HG03439 (cell line): Measurements from ENCODE around the gene EVPL.
"Not testable (repeated sequence)": the region's sequence is repeated elsewhere in the genome, so short reads cannot be mapped to it uniquely, and the experiment has no call there.

Experiments
- ATAC-seq: cut with Tn5 transposase; IDR thresholded peaks from one replicate; pipeline ENCODE4 v1.9.1; 2021; ENCODE audit warnings: mild to moderate bottlenecking, moderate library complexity; ENCODE audit not compliant: unreplicated experiment

EVPL gene

DNA sequence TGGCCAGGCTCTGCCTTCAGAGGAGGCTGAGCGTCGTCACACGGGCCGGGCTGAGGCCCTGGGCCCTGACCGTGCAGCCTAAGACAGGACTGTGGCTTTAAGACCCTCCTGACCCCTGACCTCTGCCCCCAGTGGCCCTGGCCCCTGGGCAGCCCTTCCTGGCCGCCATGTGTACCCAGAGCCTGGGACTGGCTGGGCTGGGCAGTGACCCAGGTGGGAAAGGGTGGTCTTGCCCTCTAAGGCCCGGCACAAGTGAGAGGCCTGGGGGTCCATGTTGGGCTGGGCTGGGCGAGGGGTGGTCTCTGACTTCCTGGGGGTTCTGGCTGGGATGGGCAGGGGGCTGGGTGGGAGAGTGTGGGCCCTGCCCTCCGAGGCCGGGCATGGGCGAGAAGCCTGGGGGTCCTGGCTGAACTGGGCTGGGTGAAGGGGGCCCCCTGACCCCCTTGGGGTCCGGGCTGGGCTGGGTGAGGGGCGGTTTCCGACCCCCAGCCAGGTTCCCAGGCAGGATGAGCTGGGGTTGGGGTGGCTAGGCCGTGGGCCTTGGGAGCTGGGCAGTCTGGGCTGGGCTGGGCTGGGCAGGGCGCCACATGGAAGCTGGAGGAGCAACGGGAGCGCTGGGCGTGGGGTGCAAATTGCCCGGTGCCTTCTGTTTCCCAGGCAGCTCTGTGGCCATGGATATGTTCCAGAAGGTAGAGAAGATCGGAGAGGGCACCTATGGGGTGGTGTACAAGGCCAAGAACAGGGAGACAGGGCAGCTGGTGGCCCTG is 26.2 kb downstream of the EVPL start, which contains the start of gene CDK3:
Gene CDK3, plus strand, starts transcription at position 101 of the 767 bp plus-strand sequence. Its CDS starts 571 bp downstream, at position 672.
- ATAC-seq: no peak

DNA sequence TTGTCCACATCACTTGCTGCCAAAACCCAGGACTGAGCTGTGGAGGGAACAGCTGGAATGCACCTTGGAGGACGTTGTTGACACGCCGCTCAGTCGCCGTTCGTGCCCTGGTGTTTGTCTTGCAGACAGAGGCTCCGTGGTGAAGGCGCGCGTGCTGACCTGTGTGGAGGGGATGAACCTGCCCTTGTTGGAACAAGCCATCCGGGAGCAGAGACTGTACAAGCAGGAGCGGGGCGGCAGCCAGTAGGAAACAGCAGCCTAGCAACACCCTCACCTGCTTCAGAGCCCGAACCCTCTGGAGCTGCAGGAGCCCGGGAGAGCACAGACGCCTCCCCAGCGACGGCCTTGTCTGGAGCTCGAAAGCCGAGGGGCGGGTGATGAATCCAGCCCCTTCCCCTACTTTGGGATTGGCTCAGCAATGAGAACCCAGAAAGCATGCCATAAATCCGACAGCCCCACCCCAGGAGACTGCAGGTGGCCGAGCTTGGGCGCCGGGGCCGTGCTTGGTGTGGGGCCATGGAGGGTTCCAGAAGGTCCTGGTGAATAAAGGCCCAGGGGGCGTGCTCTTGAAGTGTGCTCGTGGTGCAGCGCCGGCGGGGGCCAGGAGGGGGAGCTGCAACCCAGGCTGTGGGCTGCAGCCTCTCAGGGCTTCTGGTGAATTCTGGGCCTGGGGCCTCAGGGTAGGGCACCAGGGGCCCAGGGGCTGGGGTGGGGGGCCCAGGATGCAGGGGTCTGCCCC is 26.9 kb downstream of the EVPL start:
- ATAC-seq: no peak

DNA sequence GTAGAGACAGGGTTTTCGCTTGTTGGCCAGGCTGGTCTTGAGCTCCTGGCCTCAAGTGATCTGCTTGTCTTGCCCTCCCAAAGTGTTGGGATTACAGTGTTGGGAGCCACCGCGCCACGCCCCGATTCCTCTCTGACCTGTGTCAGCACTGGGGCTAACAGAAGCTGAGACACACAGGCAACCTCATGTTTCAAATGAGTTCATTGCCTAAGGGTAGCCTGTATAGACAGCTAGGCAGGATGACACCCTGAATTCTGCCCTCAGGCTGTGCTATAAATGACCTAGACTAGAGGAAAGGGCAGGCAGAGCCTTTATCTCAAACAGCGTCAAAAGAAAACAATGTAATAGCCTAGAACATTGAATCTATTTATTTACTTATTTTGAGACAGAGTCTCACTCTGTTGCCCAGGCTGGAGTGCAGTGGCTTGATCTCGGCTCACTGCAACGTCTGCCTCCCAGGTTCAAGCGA is 28.7 kb downstream of the EVPL start:
- ATAC-seq: no peak

DNA sequence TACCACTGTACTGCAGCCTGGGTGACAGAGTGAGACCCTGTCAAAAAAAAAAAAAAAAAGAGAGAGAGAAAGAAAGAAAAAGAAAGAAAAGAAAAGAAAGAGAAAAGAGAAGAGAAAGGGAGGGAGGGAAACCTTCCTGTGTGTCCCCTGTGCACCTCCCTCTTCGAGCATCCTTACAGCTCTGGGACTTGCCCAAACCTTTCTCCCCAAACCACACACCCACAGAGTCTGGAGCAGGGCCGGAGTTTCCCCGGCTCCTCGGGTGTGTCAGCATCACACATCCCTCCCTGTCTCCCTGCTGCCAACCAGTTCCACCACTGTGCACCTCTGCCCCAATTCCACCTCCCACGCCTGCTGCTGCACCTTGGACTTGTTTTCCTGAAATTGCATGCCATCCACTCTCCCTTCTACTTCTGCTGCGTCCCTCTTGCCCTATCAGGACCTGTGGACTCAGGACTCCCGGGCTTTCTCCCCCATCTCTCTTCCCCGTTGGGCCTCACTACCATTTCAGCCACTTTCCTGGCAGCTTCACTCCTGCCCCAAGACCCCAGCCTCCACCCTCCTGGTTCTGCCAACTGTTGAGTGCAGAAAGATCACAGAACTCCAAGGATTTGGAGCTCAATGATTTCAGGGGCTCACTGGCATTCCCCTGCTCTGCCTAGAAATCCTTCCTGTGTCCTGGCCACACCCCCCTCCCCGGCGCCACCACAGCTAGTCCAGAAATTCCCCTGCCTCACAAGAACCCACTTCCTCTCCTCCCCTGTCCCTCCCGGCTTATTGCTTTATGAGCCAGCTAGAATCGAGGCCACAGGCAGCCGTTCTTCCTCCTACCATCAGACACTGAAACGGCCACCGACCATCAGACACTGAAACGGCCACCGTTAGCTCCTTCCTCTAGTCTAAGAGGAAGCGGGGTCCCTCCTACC is 30.2 kb downstream of the EVPL start:
- ATAC-seq: no peak

DNA sequence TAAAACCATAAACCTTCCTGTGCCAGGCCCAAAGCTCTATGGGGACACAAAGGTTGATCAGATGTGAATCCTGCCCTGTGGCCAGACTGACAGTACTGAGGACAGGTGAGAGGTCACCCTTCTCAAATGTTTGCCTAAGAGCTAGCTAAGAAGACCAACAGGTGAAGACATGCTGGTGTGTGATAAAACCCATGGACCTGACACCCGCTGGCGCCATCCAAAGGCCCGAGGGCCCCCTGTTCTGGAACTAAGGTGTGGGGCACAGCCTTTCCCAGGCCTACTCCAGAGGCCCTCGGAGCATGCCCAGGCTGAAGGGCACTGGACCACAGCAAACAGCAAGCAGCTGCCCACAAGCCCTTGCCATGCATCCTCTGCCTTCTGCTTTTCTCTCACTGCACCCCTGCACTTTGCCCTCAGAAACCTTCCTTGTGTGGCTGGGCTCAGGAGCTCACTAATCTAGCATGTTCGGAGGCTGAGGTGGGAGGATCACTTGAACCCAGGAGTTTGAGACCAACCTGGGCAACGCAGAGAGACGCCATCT is 31.7 kb downstream of the EVPL start:
- ATAC-seq: no peak

DNA sequence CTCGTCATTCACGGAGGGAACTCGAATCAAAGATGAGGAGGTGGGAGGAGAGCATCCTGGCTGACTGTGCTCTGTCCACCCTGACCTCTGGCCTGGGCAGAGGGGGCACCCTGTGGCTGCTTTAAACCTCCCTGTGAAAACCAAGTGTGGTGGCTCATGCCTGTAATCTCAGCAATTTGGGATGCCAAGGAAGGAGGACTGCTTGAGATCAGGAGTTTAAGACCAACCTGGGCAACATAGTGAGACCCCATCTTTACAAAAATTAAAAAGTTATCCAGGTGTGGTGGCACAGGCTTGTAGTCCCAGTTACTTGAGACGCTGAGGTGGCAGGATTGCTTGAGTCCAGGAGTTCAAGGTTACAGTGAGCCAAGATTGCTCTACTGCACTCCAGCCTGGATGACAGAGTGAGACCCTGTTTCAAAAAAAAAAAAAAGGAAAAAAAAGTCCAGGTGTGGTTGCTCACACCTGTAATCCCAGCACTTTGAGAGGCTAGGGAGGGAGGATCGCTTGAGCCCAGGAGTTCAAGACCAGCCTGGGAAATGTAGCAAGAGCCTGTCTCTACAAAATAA is 32.2 kb downstream of the EVPL start:
- ATAC-seq: no peak

DNA sequence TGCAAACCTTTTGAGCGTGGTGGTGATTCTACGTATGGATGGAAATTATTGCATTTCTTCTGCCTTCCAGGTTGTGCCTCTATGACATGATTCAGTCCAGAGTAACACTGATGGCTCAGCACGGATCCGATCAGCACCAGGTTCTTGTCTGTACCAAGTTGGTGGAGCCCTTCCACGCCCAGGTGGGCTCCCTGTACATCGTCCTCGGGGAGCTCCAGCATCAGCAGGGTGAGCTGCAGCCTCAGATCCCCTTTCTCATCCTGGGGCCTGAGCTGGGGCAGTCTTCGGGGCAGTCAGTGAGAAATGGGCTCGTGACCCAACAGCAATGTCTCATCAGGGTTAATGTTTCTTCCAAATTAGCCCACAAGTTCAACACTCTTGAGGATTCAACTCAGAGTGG is 35.7 kb downstream of the EVPL start:
- ATAC-seq: no peak

DNA sequence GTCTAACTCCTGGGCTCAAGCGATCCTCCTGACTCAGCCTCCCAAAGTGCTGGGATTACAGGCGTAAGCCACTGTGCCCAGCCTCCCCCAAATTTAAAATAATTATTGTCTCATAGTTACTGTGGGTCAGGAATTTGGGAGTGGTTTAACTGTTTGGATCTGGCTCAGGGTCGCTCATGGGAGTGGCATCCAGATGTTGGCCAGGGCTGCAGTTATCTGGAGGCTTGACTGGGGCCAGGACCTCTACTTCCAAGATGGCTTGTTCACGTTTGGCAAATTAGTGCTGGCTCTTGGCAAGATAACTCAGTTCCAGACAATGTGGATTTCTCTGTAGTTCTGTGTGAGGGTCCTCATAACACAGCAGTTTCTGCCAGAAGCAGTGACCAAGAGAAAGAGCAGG is 40.1 kb downstream of the EVPL start:
- no peak for ATAC-seq

DNA sequence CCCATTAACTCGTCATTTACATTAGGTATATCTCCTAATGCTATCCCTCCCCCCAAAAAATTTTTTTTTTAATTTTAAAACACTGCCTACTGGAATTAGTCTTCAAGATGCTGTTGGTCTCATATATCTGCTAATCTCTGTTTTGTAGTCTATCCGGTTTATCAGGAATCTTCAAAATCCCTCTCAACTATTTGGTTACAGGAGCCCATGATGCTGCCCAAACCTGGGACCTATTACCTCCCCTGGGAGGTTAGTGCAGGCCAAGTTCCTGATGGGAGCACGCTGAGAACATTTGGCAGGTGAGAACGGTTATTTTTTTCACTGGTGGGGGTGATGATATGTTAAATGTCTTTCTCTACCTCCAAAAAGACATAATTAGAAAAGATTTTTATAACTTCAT is 41.1 kb downstream of the EVPL start:
- ATAC-seq: no peak

DNA sequence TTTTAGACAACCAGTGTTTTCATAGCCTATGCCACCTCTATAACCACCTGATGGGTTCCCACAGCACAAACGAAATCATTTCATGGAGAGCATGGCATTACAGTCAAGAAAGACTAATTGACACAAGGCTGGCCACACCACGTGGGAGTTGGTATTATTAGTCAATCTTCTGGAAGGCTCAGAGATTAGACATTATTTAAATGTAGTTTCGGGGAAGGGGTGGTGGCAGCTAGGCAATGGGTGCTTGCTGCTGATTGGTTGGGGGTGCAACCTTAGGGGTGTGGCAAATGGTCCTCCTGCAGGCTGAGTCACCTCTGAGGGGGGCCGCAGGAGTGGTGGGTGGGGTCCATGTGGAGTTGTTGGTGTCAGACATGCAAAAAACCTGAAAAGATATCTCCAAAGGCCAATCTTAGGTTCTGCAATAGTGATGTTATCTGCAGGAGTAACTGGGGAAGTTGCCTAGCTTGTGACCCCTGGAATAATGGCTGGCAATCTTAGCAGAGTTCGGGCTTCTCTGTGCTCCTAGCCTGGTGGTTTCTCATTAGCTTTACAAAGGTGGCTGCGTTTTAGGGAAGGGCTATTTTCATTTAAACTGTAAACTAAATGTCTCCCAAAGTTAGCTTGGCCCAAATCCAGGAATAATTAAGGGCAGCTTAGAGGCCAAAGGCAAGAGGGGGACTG is 43.5 kb downstream of the EVPL start:
- no peak for ATAC-seq

DNA sequence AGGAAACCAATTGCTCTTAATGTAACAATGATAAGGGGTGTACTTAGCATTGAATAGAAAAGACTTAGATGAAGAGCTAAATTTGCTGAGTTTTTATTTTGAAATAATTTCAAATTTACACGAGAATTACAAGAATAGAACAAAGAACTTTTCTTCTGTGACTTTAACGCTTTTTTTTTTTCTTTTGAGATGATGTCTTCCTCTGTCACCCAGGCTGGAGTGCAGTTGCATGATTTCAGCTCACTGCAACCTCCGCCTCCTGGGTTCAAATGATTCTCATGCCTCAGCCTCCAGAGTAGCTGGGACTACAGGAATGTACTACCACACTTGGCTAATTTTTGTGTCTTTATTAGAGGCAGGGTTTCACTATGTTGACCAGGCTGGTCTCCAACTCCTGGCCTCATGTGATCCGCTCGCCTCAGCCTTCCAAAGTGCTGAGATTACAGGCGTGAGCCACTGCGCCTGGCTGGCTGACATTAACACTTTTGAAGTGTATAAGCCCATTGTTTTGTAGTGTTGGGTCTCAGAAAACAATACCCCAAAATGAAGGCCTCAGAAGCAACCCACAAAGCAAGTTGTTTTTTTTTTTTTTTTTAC is 46.0 kb downstream of the EVPL start:
- ATAC-seq: no peak

DNA sequence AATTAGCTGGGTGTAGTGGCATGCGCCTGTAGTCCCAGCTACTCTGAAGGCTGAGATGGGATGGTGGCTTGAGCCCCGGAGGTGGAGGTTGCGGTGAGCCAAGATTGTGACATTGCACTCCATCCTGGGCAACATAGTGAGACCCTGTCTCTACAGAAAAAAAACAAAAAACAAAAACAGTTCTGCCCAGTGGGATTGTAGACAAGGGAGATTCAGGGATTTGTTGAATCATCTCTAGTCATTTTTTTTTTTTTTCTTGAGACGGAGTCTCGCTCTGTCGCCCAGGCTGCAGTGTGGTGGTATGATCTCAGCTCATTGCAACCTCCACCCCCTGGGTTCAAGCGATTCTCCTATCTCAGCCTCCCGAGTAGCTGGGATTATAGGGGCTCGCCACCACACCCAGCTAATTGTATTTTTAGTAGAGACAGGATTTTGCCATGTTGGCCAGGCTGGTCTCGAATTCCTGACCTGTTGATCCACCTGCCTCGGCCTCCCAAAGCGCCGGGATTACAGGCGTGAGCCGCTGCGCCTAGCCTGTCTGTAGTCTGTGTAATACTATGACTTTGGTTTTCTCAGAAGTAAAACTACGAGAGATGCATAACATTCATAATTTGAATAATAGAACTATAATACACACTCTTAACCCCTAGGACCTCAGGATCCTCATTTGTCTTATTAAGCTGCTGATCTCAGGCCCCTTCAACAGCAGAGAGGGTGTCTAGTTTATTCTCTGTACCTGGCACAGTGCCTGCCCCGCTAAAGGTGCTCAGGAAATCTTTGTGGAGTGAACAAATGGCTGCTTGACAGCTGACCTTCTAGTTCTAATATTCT is 46.7 kb downstream of the EVPL start:
- ATAC-seq: no peak

DNA sequence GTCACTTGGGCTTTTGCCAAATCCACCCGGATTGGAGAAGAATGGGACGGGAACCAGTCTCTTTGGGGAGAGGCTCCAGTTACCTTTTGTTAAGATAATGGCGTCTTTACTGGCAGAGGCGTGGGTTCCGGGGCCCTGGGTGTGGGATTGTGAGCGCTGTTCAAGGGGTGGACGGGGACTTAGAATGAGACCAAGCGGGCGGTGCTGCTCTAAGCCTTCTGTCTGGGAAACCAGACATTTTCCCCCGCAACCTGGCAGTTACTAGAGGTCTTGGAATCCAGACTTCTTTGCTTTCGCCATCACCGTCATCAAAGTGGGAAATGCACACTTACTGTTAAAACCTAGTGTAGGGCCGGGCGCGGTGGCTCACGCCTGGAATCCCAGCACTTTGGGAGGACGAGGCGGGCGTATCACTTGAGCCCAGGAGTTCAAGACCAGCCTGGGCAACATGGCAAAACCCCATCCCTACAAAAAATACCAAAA is 47.4 kb downstream of the EVPL start:
- ATAC-seq: peak; percentile 18

DNA sequence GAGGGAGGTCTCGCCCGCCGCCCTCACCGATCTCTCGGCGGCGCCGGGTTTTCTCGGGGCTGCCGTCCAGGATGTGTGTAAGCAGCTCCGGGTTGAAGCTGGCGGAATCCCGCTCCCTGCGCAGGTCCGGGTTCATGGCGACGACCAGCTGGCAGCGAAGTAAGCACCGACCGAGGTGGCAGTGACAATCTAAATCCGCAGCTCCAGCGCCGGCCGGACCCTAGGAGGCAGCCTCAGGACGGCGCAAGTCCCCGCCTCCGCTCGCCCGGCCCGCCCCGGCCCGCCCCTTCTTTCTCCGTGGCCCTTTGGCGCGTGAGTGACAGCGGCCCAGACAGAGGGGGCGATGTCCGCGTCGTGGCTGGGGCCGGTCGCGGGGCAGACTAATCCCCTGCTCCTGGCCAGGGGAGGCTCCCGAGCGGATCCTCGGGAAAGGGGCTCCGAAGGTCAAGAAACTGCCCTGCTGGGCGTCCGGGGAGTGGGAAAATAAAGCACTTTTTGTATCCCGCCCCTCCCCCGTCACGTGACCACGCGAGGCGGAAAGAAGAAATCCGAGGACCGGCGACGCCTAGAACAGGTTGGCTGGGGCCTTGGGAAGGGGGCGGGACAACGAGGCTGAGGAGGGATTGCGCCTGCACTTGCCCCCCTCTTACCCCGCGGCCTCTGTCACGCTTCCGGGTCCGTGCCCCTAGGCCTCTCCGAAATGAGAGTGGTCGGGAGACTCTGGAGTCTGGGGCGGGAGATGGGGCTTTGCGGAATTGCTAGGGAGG is 48.0 kb downstream of the EVPL start, which contains the start of the genes ACOX1 and TEN1:
Gene ACOX1, minus strand, starts transcription at position 229 of the 767 bp plus-strand sequence. Its CDS starts 93 bp downstream, at position 136.
Gene TEN1, plus strand, starts transcription at position 303 of the 767 bp plus-strand sequence. CDS start 6,953 bp downstream, outside the sequence.
- peak; percentile 89 for ATAC-seq

DNA sequence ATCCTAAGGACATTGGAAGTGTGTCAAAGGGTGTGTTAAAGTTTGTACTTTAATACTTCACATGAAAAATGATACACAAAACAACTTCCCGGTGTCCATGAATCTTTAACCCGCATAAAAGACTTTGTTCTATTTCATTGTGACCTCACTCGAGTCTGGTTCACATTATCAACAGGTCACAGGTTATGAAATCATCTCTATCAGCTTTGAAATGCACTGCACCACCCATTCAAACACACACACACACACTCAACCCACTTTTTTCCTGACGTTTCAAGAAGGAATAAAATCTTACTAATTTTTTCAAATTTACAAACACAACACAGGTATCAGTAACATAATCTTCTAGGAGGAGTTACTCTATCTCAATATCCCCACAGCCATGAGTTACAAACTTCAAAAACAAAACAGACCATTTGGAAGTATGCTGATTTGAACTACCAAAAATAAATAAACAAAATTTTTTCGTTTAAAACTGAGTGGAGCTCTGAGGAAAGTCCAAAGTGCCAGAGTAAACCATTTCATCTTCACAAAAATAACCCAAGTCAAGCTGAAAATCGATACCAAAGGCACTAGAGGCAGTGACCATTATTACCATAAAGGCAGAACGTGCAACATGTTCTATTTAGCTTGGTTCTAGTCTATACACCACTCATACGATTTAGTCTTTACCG is 50.8 kb downstream of the EVPL start:
- ATAC-seq: no peak

DNA sequence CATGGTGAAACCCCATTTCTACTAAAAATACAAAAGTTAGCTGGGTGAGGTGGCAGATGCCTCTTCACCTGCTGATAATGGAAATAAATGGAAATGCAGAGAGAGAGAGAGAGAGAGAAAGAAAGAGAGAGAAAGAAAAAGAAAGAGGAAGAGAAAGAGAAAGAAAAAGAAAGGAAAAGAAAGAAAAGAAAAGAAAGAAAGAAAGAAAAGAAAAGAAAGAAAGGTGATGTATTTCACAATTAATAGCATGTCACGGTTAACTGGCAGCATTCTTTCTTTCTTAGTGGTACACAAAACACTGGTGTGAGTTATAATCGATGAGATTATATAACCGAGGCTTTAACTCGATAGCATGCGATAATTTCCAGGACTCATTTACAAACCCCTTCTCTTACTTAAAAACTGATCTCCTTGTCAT is 51.3 kb downstream of the EVPL start:
- no peak for ATAC-seq

DNA sequence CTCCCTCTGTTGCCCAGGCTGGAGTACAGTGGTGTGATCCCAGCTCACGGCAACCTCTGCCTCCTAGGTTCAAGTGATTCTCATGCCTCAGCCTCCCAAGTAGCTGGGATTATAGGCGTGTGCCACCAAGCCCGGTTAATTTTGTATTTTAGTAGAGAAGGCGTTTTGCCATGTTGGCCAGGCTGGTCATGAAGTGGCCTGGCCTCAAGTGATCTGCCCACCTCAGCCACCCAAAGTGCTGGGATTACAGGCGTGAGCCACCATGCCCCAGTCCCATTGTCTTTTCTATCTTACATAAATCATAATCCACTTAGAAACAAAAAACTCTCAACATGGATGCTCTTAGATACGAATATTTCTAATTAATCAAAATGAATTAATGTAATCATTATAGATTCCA is 51.9 kb downstream of the EVPL start:
- not testable (repeated sequence) for ATAC-seq
